ENCODE measurements around the gene CA10.

Gene CA10

DNA sequence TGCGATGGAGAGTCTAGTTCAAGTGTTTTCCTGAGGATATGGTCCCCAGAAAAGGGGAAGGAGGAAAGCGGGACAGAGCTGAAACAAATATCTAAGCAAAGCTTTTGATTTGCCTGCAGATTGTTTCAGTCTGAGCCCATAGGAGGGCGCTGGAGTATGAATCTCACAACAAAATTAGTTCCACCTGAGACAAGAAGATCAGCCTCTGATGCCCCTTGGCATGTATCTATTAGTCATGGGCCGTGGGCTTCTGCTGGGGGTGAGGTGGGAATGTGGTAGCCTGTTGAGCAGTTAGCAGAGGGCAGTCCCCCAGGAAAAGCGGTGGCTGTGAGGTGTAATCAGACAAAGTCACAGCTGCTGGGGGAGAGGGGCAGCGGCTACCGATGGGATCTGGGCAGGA lies 446.9 kb downstream of the CA10 start:
- Histone ChIP-seq H3K4me2 (ENCODE audit: low read length) (no peak overlapping the region), H2BK5ac (ENCODE audit: low read depth, low read length, poor library complexity) (no peak overlapping the region), H3K18ac (ENCODE audit: low read length) (no peak overlapping the region), H3K23ac (ENCODE audit: low read length) (no peak overlapping the region), H2AK5ac (ENCODE audit: low read length) (no peak overlapping the region), H2AFZ (ENCODE audit: insufficient read depth, low read length, poor library complexity) (no peak overlapping the region), H3K14ac (ENCODE audit: low read length) (no peak overlapping the region), H4K12ac (ENCODE audit: low read depth, low read length) (no peak overlapping the region), H2BK12ac (ENCODE audit: low read length) (no peak overlapping the region), H3K36me3 (ENCODE audit: control insufficient read depth in 1 of 2, insufficient read depth in 2 of 2, low read length in 2 of 2) (no peaks in the 10 kb centered on the region), H4K8ac (ENCODE audit: low read depth, low read length) (no peak overlapping the region), H3K27me3 (ENCODE audit: insufficient read depth, low read length) (no peaks in the 10 kb centered on the region), H3K9ac (ENCODE audit: low read length) (no peak overlapping the region), H3K4me1 (ENCODE audit: control insufficient read depth in 1 of 2, insufficient read depth in 2 of 2, low read length in 2 of 2) (peaks cover 0 to 1% of the 10 kb centered on the region in 2 experiments), H3K4me3 (ENCODE audit: low read depth, low read length) (no peak overlapping the region), H3K79me2 (ENCODE audit: control insufficient read depth, insufficient read depth, low read length, poor library complexity) (no peaks in the 10 kb centered on the region), H3K79me1 (ENCODE audit: low read length) (no peaks in the 10 kb centered on the region), H3K27ac (ENCODE audit: low read depth, low read length) (no peak overlapping the region), H3K4ac (ENCODE audit: low read depth, low read length) (no peak overlapping the region), H3K9me3 (ENCODE audit: insufficient read depth, low read depth, low read length) (no peaks in the 10 kb centered on the region), H2BK120ac (ENCODE audit: insufficient read depth, low read length, poor library complexity) (no peak overlapping the region), H4K91ac (ENCODE audit: low read depth, low read length) (no peak overlapping the region)
- DNase-seq: no peak
- no CpG with 5 or more reads among the region's 7 CpGs for WGBS (ENCODE audit: extremely low coverage, insufficient coverage, insufficient read length)

DNA sequence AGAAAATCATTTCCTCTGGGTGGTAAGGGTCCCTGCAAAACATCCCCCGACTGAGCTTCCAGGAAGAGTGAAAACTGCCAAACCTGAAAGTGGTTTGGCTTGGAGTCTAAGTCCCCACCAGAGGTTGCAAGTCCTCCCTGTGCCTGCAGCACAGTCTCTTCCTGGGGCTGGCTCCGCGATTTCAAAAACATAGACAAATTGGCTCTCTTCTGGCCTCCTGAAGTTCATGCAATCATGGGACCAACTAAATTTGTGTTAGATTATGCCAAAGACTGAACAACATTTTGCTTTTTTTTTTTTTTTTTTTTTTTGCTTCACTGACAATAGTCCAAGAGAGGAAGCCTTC lies 447.9 kb downstream of the CA10 start:
- no peak overlapping the region for H4K91ac ChIP-seq (ENCODE audit: low read depth, low read length)
- no peaks in the 10 kb centered on the region for H3K79me1 ChIP-seq (ENCODE audit: low read length)
- H3K79me2 ChIP-seq (ENCODE audit: control insufficient read depth, insufficient read depth, low read length, poor library complexity): no peaks in the 10 kb centered on the region
- H3K18ac ChIP-seq (ENCODE audit: low read length): no peak overlapping the region
- H2BK120ac ChIP-seq (ENCODE audit: insufficient read depth, low read length, poor library complexity): no peak overlapping the region
- no peak overlapping the region for H2AFZ ChIP-seq (ENCODE audit: insufficient read depth, low read length, poor library complexity)
- no peak for DNase-seq
- no peak overlapping the region for H4K12ac ChIP-seq (ENCODE audit: low read depth, low read length)
- peaks cover 0 to 2% of the 10 kb centered on the region in 2 experiments for H3K4me1 ChIP-seq (ENCODE audit: control insufficient read depth in 1 of 2, insufficient read depth in 2 of 2, low read length in 2 of 2)
- H3K4me2 ChIP-seq (ENCODE audit: low read length): no peak overlapping the region
- H2AK5ac ChIP-seq (ENCODE audit: low read length): no peak overlapping the region
- H3K27ac ChIP-seq (ENCODE audit: low read depth, low read length): no peak overlapping the region
- H3K9ac ChIP-seq (ENCODE audit: low read length): no peak overlapping the region
- no peak overlapping the region for H3K14ac ChIP-seq (ENCODE audit: low read length)
- H3K4me3 ChIP-seq (ENCODE audit: low read depth, low read length): no peak overlapping the region
- no peak overlapping the region for H3K4ac ChIP-seq (ENCODE audit: low read depth, low read length)
- no peaks in the 10 kb centered on the region for H3K9me3 ChIP-seq (ENCODE audit: insufficient read depth, low read depth, low read length)
- no peak overlapping the region for H2BK5ac ChIP-seq (ENCODE audit: low read depth, low read length, poor library complexity)
- H3K23ac ChIP-seq (ENCODE audit: low read length): no peak overlapping the region
- no peaks in the 10 kb centered on the region for H3K36me3 ChIP-seq (ENCODE audit: control insufficient read depth in 1 of 2, insufficient read depth in 2 of 2, low read length in 2 of 2)
- WGBS (ENCODE audit: extremely low coverage, insufficient coverage, insufficient read length): no CpG with 5 or more reads among the region's 3 CpGs
- no peak overlapping the region for H4K8ac ChIP-seq (ENCODE audit: low read depth, low read length)
- no peak overlapping the region for H2BK12ac ChIP-seq (ENCODE audit: low read length)
- no peaks in the 10 kb centered on the region for H3K27me3 ChIP-seq (ENCODE audit: insufficient read depth, low read length)

DNA sequence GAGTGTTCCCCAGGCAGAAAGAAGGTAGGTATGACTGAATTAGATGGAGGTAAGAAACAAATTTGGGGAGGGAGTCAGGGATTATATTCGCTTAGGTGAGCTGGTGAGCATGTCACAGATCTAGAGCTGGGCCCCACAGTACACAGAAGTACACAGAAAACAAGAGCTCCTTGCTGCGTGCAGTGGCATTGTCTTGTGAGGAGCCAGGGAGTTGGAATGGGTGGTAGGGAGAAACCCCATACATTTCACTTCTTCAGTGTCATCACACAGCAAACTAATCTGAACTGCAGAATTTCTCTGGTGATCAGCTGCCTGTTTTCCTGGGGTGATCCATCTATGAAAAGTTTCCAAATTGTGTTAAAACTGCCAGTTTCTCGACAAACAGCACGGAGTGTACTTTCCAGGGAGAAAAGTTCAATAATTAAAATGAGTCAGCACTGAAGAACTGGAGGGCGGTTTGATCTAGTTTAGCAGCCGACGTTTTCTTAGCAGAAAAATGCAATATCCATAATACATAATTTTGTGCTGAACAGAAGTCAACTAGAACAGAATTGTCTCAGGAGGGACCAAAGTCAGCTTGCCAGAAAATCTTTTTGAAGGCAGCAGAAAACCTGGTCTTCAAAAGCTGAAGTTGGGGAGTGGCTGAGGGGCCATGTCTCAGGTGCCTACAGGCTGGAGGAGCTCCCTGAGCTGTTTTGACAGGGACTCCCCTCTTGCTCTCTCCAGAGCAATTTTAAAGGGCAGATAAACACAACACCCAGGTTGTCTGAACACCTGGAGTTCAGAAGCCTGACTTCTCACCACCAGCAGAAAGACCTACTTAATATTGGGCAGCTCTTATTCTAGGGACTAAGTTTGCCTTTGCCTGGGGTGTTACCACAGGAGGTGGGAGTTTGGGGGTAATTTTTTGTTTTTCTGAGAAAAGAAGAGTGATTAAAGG lies 448.6 kb downstream of the CA10 start:
- Histone ChIP-seq H3K9me3 (ENCODE audit: insufficient read depth, low read depth, low read length) (no peaks in the 10 kb centered on the region), H2BK120ac (ENCODE audit: insufficient read depth, low read length, poor library complexity) (no peak overlapping the region), H4K91ac (ENCODE audit: low read depth, low read length) (no peak overlapping the region), H3K27me3 (ENCODE audit: insufficient read depth, low read length) (no peaks in the 10 kb centered on the region), H3K4me3 (ENCODE audit: low read depth, low read length) (no peak overlapping the region), H3K36me3 (ENCODE audit: control insufficient read depth in 1 of 2, insufficient read depth in 2 of 2, low read length in 2 of 2) (no peaks in the 10 kb centered on the region), H3K4ac (ENCODE audit: low read depth, low read length) (no peak overlapping the region), H3K79me2 (ENCODE audit: control insufficient read depth, insufficient read depth, low read length, poor library complexity) (no peaks in the 10 kb centered on the region), H3K79me1 (ENCODE audit: low read length) (no peaks in the 10 kb centered on the region), H3K9ac (ENCODE audit: low read length) (no peak overlapping the region), H3K18ac (ENCODE audit: low read length) (no peak overlapping the region), H3K23ac (ENCODE audit: low read length) (no peak overlapping the region), H3K4me1 (ENCODE audit: control insufficient read depth in 1 of 2, insufficient read depth in 2 of 2, low read length in 2 of 2) (peaks cover 0 to 2% of the 10 kb centered on the region in 2 experiments), H3K4me2 (ENCODE audit: low read length) (no peak overlapping the region), H4K8ac (ENCODE audit: low read depth, low read length) (no peak overlapping the region), H3K27ac (ENCODE audit: low read depth, low read length) (no peak overlapping the region), H2AK5ac (ENCODE audit: low read length) (no peak overlapping the region), H2AFZ (ENCODE audit: insufficient read depth, low read length, poor library complexity) (no peak overlapping the region), H4K12ac (ENCODE audit: low read depth, low read length) (no peak overlapping the region), H2BK5ac (ENCODE audit: low read depth, low read length, poor library complexity) (no peak overlapping the region), H3K14ac (ENCODE audit: low read length) (no peak overlapping the region), H2BK12ac (ENCODE audit: low read length) (no peak overlapping the region)
- no CpG with 5 or more reads among the region's 7 CpGs for WGBS (ENCODE audit: extremely low coverage, insufficient coverage, insufficient read length)
- no peak for DNase-seq

DNA sequence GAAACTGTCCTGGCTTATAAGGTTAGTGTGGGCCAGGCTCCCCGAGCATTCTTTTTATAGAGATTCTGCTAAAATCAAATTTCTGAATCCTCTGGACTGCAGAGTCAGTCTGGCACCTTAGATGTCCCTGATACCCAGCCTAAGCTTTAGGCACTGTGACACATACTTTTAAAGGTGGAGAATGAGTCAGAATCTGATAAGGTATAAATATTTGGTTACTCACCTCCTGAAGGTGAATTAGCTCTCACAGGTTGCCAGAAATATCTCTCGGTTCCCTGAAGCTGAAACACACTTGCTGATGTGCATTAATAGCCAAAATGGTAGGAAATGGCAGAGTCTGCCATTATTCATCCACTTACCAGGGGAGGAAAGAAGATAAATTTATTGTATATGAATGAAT lies 451.3 kb downstream of the CA10 start:
- no peak overlapping the region for H4K8ac ChIP-seq (ENCODE audit: low read depth, low read length)
- H3K18ac ChIP-seq (ENCODE audit: low read length): no peak overlapping the region
- no peak overlapping the region for H3K27ac ChIP-seq (ENCODE audit: low read depth, low read length)
- DNase-seq: peak; percentile 16 to 30
- no peak overlapping the region for H3K4me2 ChIP-seq (ENCODE audit: low read length)
- H3K23ac ChIP-seq (ENCODE audit: low read length): no peak overlapping the region
- H3K36me3 ChIP-seq (ENCODE audit: control insufficient read depth in 1 of 2, insufficient read depth in 2 of 2, low read length in 2 of 2): no peaks in the 10 kb centered on the region
- H3K4ac ChIP-seq (ENCODE audit: low read depth, low read length): no peak overlapping the region
- H2AK5ac ChIP-seq (ENCODE audit: low read length): no peak overlapping the region
- H2BK5ac ChIP-seq (ENCODE audit: low read depth, low read length, poor library complexity): no peak overlapping the region
- H3K9ac ChIP-seq (ENCODE audit: low read length): no peak overlapping the region
- H3K4me3 ChIP-seq (ENCODE audit: low read depth, low read length): no peak overlapping the region
- no peak overlapping the region for H4K12ac ChIP-seq (ENCODE audit: low read depth, low read length)
- no peak overlapping the region for H2BK120ac ChIP-seq (ENCODE audit: insufficient read depth, low read length, poor library complexity)
- no peaks in the 10 kb centered on the region for H3K79me2 ChIP-seq (ENCODE audit: control insufficient read depth, insufficient read depth, low read length, poor library complexity)
- no peaks in the 10 kb centered on the region for H3K27me3 ChIP-seq (ENCODE audit: insufficient read depth, low read length)
- H4K91ac ChIP-seq (ENCODE audit: low read depth, low read length): no peak overlapping the region
- no peak overlapping the region for H2AFZ ChIP-seq (ENCODE audit: insufficient read depth, low read length, poor library complexity)
- no peak overlapping the region for H3K14ac ChIP-seq (ENCODE audit: low read length)
- peaks cover 0 to 2% of the 10 kb centered on the region in 2 experiments for H3K4me1 ChIP-seq (ENCODE audit: control insufficient read depth in 1 of 2, insufficient read depth in 2 of 2, low read length in 2 of 2)
- WGBS (ENCODE audit: extremely low coverage, insufficient coverage, insufficient read length): no CpG with 5 or more reads among the region's 2 CpGs
- no peaks in the 10 kb centered on the region for H3K79me1 ChIP-seq (ENCODE audit: low read length)
- no peak overlapping the region for H2BK12ac ChIP-seq (ENCODE audit: low read length)
- H3K9me3 ChIP-seq (ENCODE audit: insufficient read depth, low read depth, low read length): no peaks in the 10 kb centered on the region

All from trophoblast cell (in vitro differentiated cells and primary cell).